ENCODE results near the gene EML6. TPM values are rescaled to one million over a fixed set of nuclear protein-coding genes. Genes with fewer than 3 reads are reported as not detected.

Gene EML6
- total RNA-seq, 1 experiment from 2014 or later: 6.6 TPM

- DNase-seq (ENCODE audit: low read depth, low spot score) (no peak), ATAC-seq (no peak)
- no peaks in the 10 kb centered on the region for H3K9me3 ChIP-seq (ENCODE audit: control insufficient read depth in 1 of 2, insufficient read depth in 1 of 2, low read depth in 1 of 2, low read length in 2 of 2)
- no peaks in the 10 kb centered on the region for H3K4me1 ChIP-seq (ENCODE audit: control insufficient read depth in 1 of 2, insufficient read depth in 2 of 2, low read length in 2 of 2)
- CTCF ChIA-PET: no interaction called here
- intact Hi-C loops (cut with micrococcal nuclease): no loop called here
- no peak overlapping the region for H3K4me3 ChIP-seq (replicated peaks in 1 of 2; ENCODE audit: low read depth in 1 of 2, low read length in 2 of 2)
- no TSS peak for BruUV-seq (replicated peaks)
- POLR2A ChIA-PET: no interaction called here
- no peaks in the 10 kb centered on the region for H3K36me3 ChIP-seq (ENCODE audit: control insufficient read depth in 1 of 2, insufficient read depth in 2 of 2, low read length in 2 of 2)
- no peaks in the 10 kb centered on the region for H3K79me2 ChIP-seq (ENCODE audit: insufficient read depth, low read length)
- no peak overlapping the region for H3K4me2 ChIP-seq (ENCODE audit: low read length)
- no peak overlapping the region for H3K9ac ChIP-seq (ENCODE audit: low read length)
- H3K9me2 ChIP-seq (ENCODE audit: insufficient read depth): no peaks in the 10 kb centered on the region
- H3K27ac ChIP-seq (ENCODE audit: low read depth, low read length): no peak overlapping the region
- RAD21 ChIA-PET (ENCODE audit: low non-redundant PET in 1 of 2, low total read pairs in 2 of 2, uncharacterized antibody in 2 of 2, unreplicated experiment in 2 of 2): no interaction called here
- TF ChIP-seq EZH2phosphoT487 (IDR thresholded peaks at IDR 0.05; ENCODE audit: borderline replicate concordance) (no peak), SIN3A (IDR thresholded peaks at IDR 0.05; ENCODE audit: low read depth) (no peak), POLR2AphosphoS5 (IDR thresholded peaks at IDR 0.05; ENCODE audit: low read depth, low read length) (no peak), FOSL1 (IDR thresholded peaks at IDR 0.05; ENCODE audit: low read depth) (no peak), YY1 (IDR thresholded peaks at IDR 0.05; ENCODE audit: extremely low read depth, insufficient replicate concordance, low read depth, low read length) (no peak), JUND (IDR thresholded peaks at IDR 0.05) (no peak), RAD21 (IDR thresholded peaks at IDR 0.05; ENCODE audit: low read depth) (no peak), CBX3 (IDR thresholded peaks at IDR 0.05; ENCODE audit: low read depth) (no peak), ZFX (IDR thresholded peaks at IDR 0.05) (no peak), SP1 (IDR thresholded peaks at IDR 0.05; ENCODE audit: low read depth) (no peak)
- no peaks in the 10 kb centered on the region for H3K27me3 ChIP-seq (ENCODE audit: insufficient read depth, low read length)
- H4K20me1 ChIP-seq (ENCODE audit: insufficient read depth): no peaks in the 10 kb centered on the region
- no peak overlapping the region for H2AFZ ChIP-seq (ENCODE audit: low read depth, low read length, poor library complexity, severe bottlenecking)
Measured at GRCh38 chr2:54740333-54740732, 16.9 kb downstream of the EML6 start.

- no peak for TF ChIP-seq ZNF274 (IDR thresholded peaks at IDR 0.05; ENCODE audit: low read depth, low read length)
- no peak for TF ChIP-seq SIN3A (IDR thresholded peaks at IDR 0.05; ENCODE audit: low read depth)
- TF ChIP-seq CTCF (IDR thresholded peaks at IDR 0.05 in 2 of 3, conservative IDR thresholded peaks at IDR 0.05 in 1 of 3; ENCODE audit: borderline replicate concordance in 1 of 3, insufficient read depth in 1 of 3, low read depth in 2 of 3, low read length in 2 of 3): no peak
- TF ChIP-seq TCF7L2 (IDR thresholded peaks at IDR 0.05; ENCODE audit: borderline replicate concordance, extremely low read depth, insufficient read depth, insufficient read length): no peak
- no peak for TF ChIP-seq SRF (IDR thresholded peaks at IDR 0.05; ENCODE audit: low read depth)
- TF ChIP-seq SP1 (IDR thresholded peaks at IDR 0.05; ENCODE audit: low read depth): no peak
- TF ChIP-seq EZH2phosphoT487 (IDR thresholded peaks at IDR 0.05; ENCODE audit: borderline replicate concordance): no peak
- TF ChIP-seq ZBTB33 (IDR thresholded peaks at IDR 0.05; ENCODE audit: extremely low read depth, insufficient replicate concordance, low read length): no peak
- no peak for TF ChIP-seq CEBPB (IDR thresholded peaks at IDR 0.05; ENCODE audit: low read depth)
- TF ChIP-seq POLR2AphosphoS5 (IDR thresholded peaks at IDR 0.05; ENCODE audit: low read depth, low read length): no peak
- TF ChIP-seq RAD21 (IDR thresholded peaks at IDR 0.05; ENCODE audit: low read depth): no peak
- no peak for TF ChIP-seq ATF3 (IDR thresholded peaks at IDR 0.05)
- no peak for TF ChIP-seq EZH2 (IDR thresholded peaks at IDR 0.05)
- TF ChIP-seq JUND (IDR thresholded peaks at IDR 0.05): no peak
- TF ChIP-seq CBX3 (IDR thresholded peaks at IDR 0.05; ENCODE audit: low read depth): no peak
- no peak overlapping the region for H3K9ac ChIP-seq (ENCODE audit: low read length)
- DNase-seq (ENCODE audit: low read depth, low spot score) (no peak), ATAC-seq (no peak)
- H3K9me2 ChIP-seq (ENCODE audit: insufficient read depth): no peaks in the 10 kb centered on the region
- RAD21 ChIA-PET (ENCODE audit: low non-redundant PET in 1 of 2, low total read pairs in 2 of 2, uncharacterized antibody in 2 of 2, unreplicated experiment in 2 of 2): no interaction called here
- H2AFZ ChIP-seq (ENCODE audit: low read depth, low read length, poor library complexity, severe bottlenecking): no peak overlapping the region
- no peaks in the 10 kb centered on the region for H3K27me3 ChIP-seq (ENCODE audit: insufficient read depth, low read length)
- CTCF ChIA-PET: no interaction called here
- H3K4me3 ChIP-seq (replicated peaks in 1 of 2; ENCODE audit: low read depth in 1 of 2, low read length in 2 of 2): no peak overlapping the region
- intact Hi-C loops (cut with micrococcal nuclease): no loop called here
- no peak overlapping the region for H3K27ac ChIP-seq (ENCODE audit: low read depth, low read length)
- no peaks in the 10 kb centered on the region for H4K20me1 ChIP-seq (ENCODE audit: insufficient read depth)
- H3K4me2 ChIP-seq (ENCODE audit: low read length): no peak overlapping the region
- POLR2A ChIA-PET: no interaction called here
- H3K4me1 ChIP-seq (ENCODE audit: control insufficient read depth in 1 of 2, insufficient read depth in 2 of 2, low read length in 2 of 2): no peaks in the 10 kb centered on the region
- no peaks in the 10 kb centered on the region for H3K79me2 ChIP-seq (ENCODE audit: insufficient read depth, low read length)
- no peaks in the 10 kb centered on the region for H3K36me3 ChIP-seq (ENCODE audit: control insufficient read depth in 1 of 2, insufficient read depth in 2 of 2, low read length in 2 of 2)
- no TSS peak for BruUV-seq (replicated peaks)
- H3K9me3 ChIP-seq (ENCODE audit: control insufficient read depth in 1 of 2, insufficient read depth in 1 of 2, low read depth in 1 of 2, low read length in 2 of 2): no peaks in the 10 kb centered on the region
Measured at GRCh38 chr2:54741250-54741649, 17.8 kb downstream of the EML6 start.

Data from HCT116 (cell line).